B cell (primary cell): Measurements from ENCODE around the gene MSLN. TPM values are rescaled to one million over a fixed set of nuclear protein-coding genes. Genes with fewer than 3 reads are reported as not detected.

Experiments used
- ATAC-seq: fragments of 200-7000 bp; cut with Tn5 transposase; one replicate; pipeline ENCODE4 v1.10.0; 2021; ENCODE audit warnings: low read depth, mild to moderate bottlenecking, moderate number of reproducible peaks, moderate library complexity
- CTCF ChIA-PET: fragments of 350-600 bp; sonication (Branson Sonifier 250); formaldehyde crosslinking; loops from one replicate; lab custom pipeline; 2021; ENCODE audit warnings: antibody characterized with exemption, inconsistent platforms; lab: Charles Lee
- POLR2A ChIA-PET: fragments of 350-600 bp; sonication (Branson Sonifier 250); formaldehyde crosslinking; loops from one replicate; lab custom pipeline; 2021; ENCODE audit warnings: antibody characterized with exemption; lab: Charles Lee
- DNase-seq: peaks from one replicate; pipeline ENCODE4 v3.0.0; 2013
- H2AFZ ChIP-seq: 2 replicates; pipeline ENCODE4 v1.6.1; 2012; ENCODE audit warnings: mild to moderate bottlenecking, low read depth, low read length; ENCODE audit not compliant: insufficient read depth, poor library complexity, severe bottlenecking
- H3K27ac ChIP-seq, 2 donors: 1 replicate in 1 of 2; 2 replicates in 1 of 2; pipeline ENCODE4 v1.5.1; 2012 to 2013; ENCODE audit warnings: low read length in 2 of 2, mild to moderate bottlenecking in 2 of 2, moderate library complexity in 1 of 2
- H3K27me3 ChIP-seq, 4 experiments: fragments of 200-600 bp in 1 of 4; sonication (generic) in 1 of 4; replicated peaks in 1 of 4; 1 replicate in 2 of 4; 2 replicates in 2 of 4; pipeline versions ENCODE4 v1.6.1 to v1.7.0; 2013 to 2016; ENCODE audit warnings: low read length in 3 of 4, mild to moderate bottlenecking in 2 of 4, mixed read lengths in 1 of 4, moderate library complexity in 1 of 4; ENCODE audit not compliant: insufficient read depth in 4 of 4, control insufficient read depth in 3 of 4; ENCODE audit errors: control extremely low read depth in 1 of 4
- H3K36me3 ChIP-seq, 2 experiments: replicated peaks in 1 of 2; 1 replicate in 1 of 2; 2 replicates in 1 of 2; pipeline versions ENCODE4 v1.6.1 to v1.7.1; 2013; ENCODE audit warnings: low read length in 1 of 2; ENCODE audit not compliant: insufficient read depth in 2 of 2, control insufficient read depth in 1 of 2; ENCODE audit errors: control extremely low read depth in 1 of 2, extremely low read depth in 1 of 2
- H3K4me1 ChIP-seq, 2 donors: fragments of 200-600 bp in 1 of 2; sonication (generic) in 1 of 2; 1 replicate in 1 of 2; 2 replicates in 1 of 2; pipeline versions ENCODE4 v1.5.1 to v1.6.1; 2013 to 2017; ENCODE audit warnings: low read length in 2 of 2; ENCODE audit not compliant: control insufficient read depth in 2 of 2, insufficient read depth in 2 of 2
- H3K4me2 ChIP-seq: replicated peaks from 2 replicates; pipeline ENCODE3; 2012; ENCODE audit warnings: mild to moderate bottlenecking, low read depth, low read length; ENCODE audit not compliant: poor library complexity, severe bottlenecking
- H3K4me3 ChIP-seq, 5 experiments: fragments of 200-600 bp in 1 of 5; sonication (generic) in 1 of 5; 1 replicate in 3 of 5; 2 replicates in 2 of 5; pipeline versions ENCODE4 v1.5.1 to v1.7.0; 2011 to 2016; ENCODE audit warnings: low read length in 4 of 5, mild to moderate bottlenecking in 4 of 5, low read depth in 2 of 5, control low read depth in 1 of 5, moderate library complexity in 1 of 5; ENCODE audit not compliant: insufficient read depth in 1 of 5; ENCODE audit errors: control extremely low read depth in 1 of 5, extremely low read depth in 1 of 5
- H3K79me2 ChIP-seq: fragments of 200-600 bp; sonication (generic); one replicate; pipeline ENCODE4 v1.6.0; 2016; ENCODE audit warnings: low read length; ENCODE audit not compliant: control insufficient read depth, insufficient read depth
- H3K9ac ChIP-seq: fragments of 200-600 bp; sonication (generic); 2 replicates; pipeline ENCODE4 v1.6.1; 2017; ENCODE audit warnings: mild to moderate bottlenecking, low read length, moderate library complexity
- H3K9me3 ChIP-seq, 3 donors: one replicate each; pipeline versions ENCODE4 v1.6.1 to v1.7.1; 2013; ENCODE audit warnings: low read length in 2 of 3; ENCODE audit not compliant: control insufficient read depth in 2 of 3, insufficient read depth in 1 of 3; ENCODE audit errors: control extremely low read depth in 1 of 3
- H4K20me1 ChIP-seq: 2 replicates; pipeline ENCODE4 v1.6.0; 2012; ENCODE audit warnings: mild to moderate bottlenecking, low read length; ENCODE audit not compliant: insufficient read depth, control insufficient read depth, poor library complexity, severe bottlenecking
- H3K27ac Mint-ChIP-seq: one replicate; pipeline ENCODE4 v1.8.0; 2021; ENCODE audit warnings: mixed read lengths
- H3K27me3 Mint-ChIP-seq: one replicate; pipeline ENCODE4 v1.8.0; 2021; ENCODE audit warnings: mixed read lengths
- H3K4me1 Mint-ChIP-seq: one replicate; pipeline ENCODE4 v1.8.0; 2021; ENCODE audit warnings: mixed read lengths
- H3K4me3 Mint-ChIP-seq: one replicate; pipeline ENCODE4 v1.8.0; 2021; ENCODE audit warnings: mixed read lengths
- H3K9me3 Mint-ChIP-seq: one replicate; pipeline ENCODE4 v1.8.0; 2022; ENCODE audit warnings: mixed read lengths; ENCODE audit not compliant: insufficient read depth
- CTCF ChIP-seq: fragments of 200-600 bp; IDR thresholded peaks from one replicate; pipeline ENCODE4 v1.8.0; 2022; ENCODE audit warnings: antibody characterized with exemption, mild to moderate bottlenecking
- EZH2 ChIP-seq: IDR thresholded peaks from 2 replicates; pipeline ENCODE4 v1.6.1; 2012; ENCODE audit warnings: borderline replicate concordance, low read depth, mild to moderate bottlenecking, moderate library complexity, low read length; ENCODE audit not compliant: insufficient read depth, poor library complexity, severe bottlenecking
- WGBS: methylation state at CpG from one replicate; pipeline ENCODE4 v1.1.5; 2013; ENCODE audit warnings: missing lambda C conversion rate; ENCODE audit not compliant: insufficient coverage; 5-methylcytosine and 5-hydroxymethylcytosine counted together
- intact Hi-C: fragments of 100-400 bp; cut with micrococcal nuclease; formaldehyde crosslinking; loops from one replicate; pipeline ENCODE4 v1.10.0; 2022
- polyA plus RNA-seq: library from polyadenylated mRNA; depleted of rRNA; stranded (reverse); fragments of >200 nt; gene quantifications from 2 replicates; pipeline ENCODE4 v1.2.3, GENCODE V29; 2012
- total RNA-seq, 2 donors: library from RNA; stranded (reverse); fragments of 120-200 nt in 1 of 2; gene quantifications; 1 replicate in 1 of 2; 2 replicates in 1 of 2; pipeline versions ENCODE4 v1.2.3 to v1.2.4, GENCODE V29; 2013 to 2022

MSLN gene
- total and polyA plus RNA-seq, 2 donors (not counting 1 experiment from before 2014, with no cell fraction given): not detected

GRCh38 chr16:724188-725040 is 36.1 kb upstream of the MSLN start:
- TF ChIP-seq CTCF (no peak), EZH2 (no peak)
- H3K9me3 Mint-ChIP-seq: no peaks in the 10 kb centered on the region
- H3K4me3 ChIP-seq: no peak overlapping the region
- no peak overlapping the region for H3K27ac ChIP-seq
- ATAC-seq (no peak), DNase-seq (no peak)
- no peak overlapping the region for H2AFZ ChIP-seq
- H3K9ac ChIP-seq: no peak overlapping the region
- no peak overlapping the region for H3K4me2 ChIP-seq
- H3K36me3 ChIP-seq: no peaks in the 10 kb centered on the region
- peaks cover 25 to 50% of the 10 kb centered on the region in 2 donors for H3K4me1 ChIP-seq
- WGBS: 72% methylated on average over 26 of the region's 29 CpGs
- H3K79me2 ChIP-seq: no peaks in the 10 kb centered on the region
- H3K27me3 Mint-ChIP-seq: no peaks in the 10 kb centered on the region
- no peaks in the 10 kb centered on the region for H3K27me3 ChIP-seq
- no peak overlapping the region for H3K27ac Mint-ChIP-seq
- POLR2A ChIA-PET: interaction anchor here (0.6 to 2.2 kb wide), 3 partner anchors 9 to 14 kb away, joined by 3 to 11 read pairs (median 3); partner anchors contain the start of gene METRN
- H3K9me3 ChIP-seq: peaks cover 0 to 3% (median 0%) of the 10 kb centered on the region in 3 donors
- CTCF ChIA-PET: interaction anchor here (1.2 to 1.4 kb wide), 2 partner anchors 12 to 16 kb away, joined by 3 to 5 read pairs; partner anchors contain the start of gene CIAO3
- H3K4me1 Mint-ChIP-seq: peaks cover 25% of the 10 kb centered on the region
- H4K20me1 ChIP-seq: peaks cover 19% of the 10 kb centered on the region
- intact Hi-C loops: loop anchor here (5.0 kb wide), 2 partner anchors 42 to 888 kb away; partner anchors contain the start of genes CRAMP1, IFT140, JMJD8 and STUB1
- no peak overlapping the region for H3K4me3 Mint-ChIP-seq

DNA sequence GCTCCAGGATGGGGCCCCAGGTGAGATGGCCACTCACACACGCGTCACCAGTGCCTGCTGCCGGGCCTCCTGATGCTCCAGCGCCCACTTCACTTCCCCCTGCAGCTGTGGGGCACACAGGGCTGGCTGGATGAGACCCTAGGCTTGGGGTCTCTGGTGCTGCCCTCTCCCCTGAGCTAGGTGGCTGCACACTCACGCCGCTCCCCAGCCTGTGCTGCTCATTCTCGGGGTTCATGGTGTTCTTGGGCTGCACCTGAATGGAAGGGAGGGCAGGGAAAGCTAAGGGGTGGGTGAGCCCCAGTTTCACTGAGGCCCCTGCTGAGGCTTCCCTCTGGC is 35.5 kb upstream of the MSLN start:
- Histone ChIP-seq H3K9ac (no peak overlapping the region), H3K4me3 (no peak overlapping the region), H3K27ac (no peak overlapping the region), H3K27me3 (no peaks in the 10 kb centered on the region), H4K20me1 (peaks cover 23% of the 10 kb centered on the region), H3K36me3 (no peaks in the 10 kb centered on the region), H3K4me2 (no peak overlapping the region), H3K9me3 (peaks cover 0 to 3% (median 0%) of the 10 kb centered on the region in 3 donors), H3K79me2 (no peaks in the 10 kb centered on the region), H2AFZ (no peak overlapping the region), H3K4me1 (peaks cover 21 to 44% of the 10 kb centered on the region in 2 donors)
- Mint-ChIP-seq H3K4me1 (peaks cover 22% of the 10 kb centered on the region), H3K27me3 (no peaks in the 10 kb centered on the region), H3K9me3 (no peaks in the 10 kb centered on the region), H3K27ac (no peak overlapping the region), H3K4me3 (no peak overlapping the region)
- DNase-seq (no peak), ATAC-seq (no peak)
- CTCF ChIA-PET: interaction anchor here (0.9 to 1.5 kb wide), 4 partner anchors 9 to 16 kb away, joined by 3 to 8 read pairs (median 4); partner anchors contain the start of genes CIAO3 and METRN
- intact Hi-C loops: loop anchor here (5.0 kb wide), 1 partner anchor 887 kb away; the partner anchor contains the start of genes CRAMP1 and IFT140
- 64% methylated on average over 7 of the region's 7 CpGs for WGBS
- POLR2A ChIA-PET: interaction anchor here (0.6 to 2.2 kb wide), 3 partner anchors 10 to 13 kb away, joined by 3 to 11 read pairs (median 3); partner anchors contain the start of gene METRN
- TF ChIP-seq CTCF: no peak
- TF ChIP-seq EZH2: no peak
